Panc1 (cell line): ENCODE results near the gene ESRRG. TPM values are rescaled to one million over a fixed set of nuclear protein-coding genes. Genes with fewer than 3 reads are reported as not detected.

Experiments
- ATAC-seq: fragments of 200-7000 bp; cut with Tn5 transposase; 2 replicates; pipeline ENCODE4 v1.9.1; 2020; ENCODE audit warnings: mild to moderate bottlenecking, moderate library complexity
- BruUV-seq: library from RNA; stranded (reverse); fragments of 400-500 nt; replicated peaks from 2 replicates; lab custom pipeline; 2021; lab: Mats Ljungman, UMichigan
- CTCF ChIA-PET: fragments of 300-600 bp; sonication (Branson Sonifier 250); formaldehyde crosslinking; loops from one replicate; lab custom pipeline; 2022; ENCODE audit warnings: antibody characterized with exemption; lab: Charles Lee
- POLR2A ChIA-PET: fragments of 300-600 bp; sonication (Branson Sonifier 250); formaldehyde crosslinking; loops from one replicate; lab custom pipeline; 2022; ENCODE audit warnings: antibody characterized with exemption; lab: Charles Lee
- DNase-seq: peaks from one replicate; pipeline ENCODE4 v3.0.0-alpha.2; 2010; ENCODE audit warnings: low read depth, low spot score
- H3K27ac ChIP-seq: 2 replicates; pipeline ENCODE4 v1.5.1; 2011; ENCODE audit warnings: mild to moderate bottlenecking, low read length, inconsistent platforms
- H3K27me3 ChIP-seq: fragments of 200-500 bp; sonication (Bioruptor generic); 2 replicates; pipeline ENCODE4 v1.6.0; 2014; ENCODE audit warnings: low read length, inconsistent platforms; ENCODE audit not compliant: control insufficient read depth, insufficient read depth
- H3K36me3 ChIP-seq: fragments of 200-500 bp; sonication (Bioruptor generic); 2 replicates; pipeline ENCODE4 v1.5.1; 2014; ENCODE audit warnings: inconsistent platforms, mild to moderate bottlenecking, low read length, moderate library complexity; ENCODE audit not compliant: control insufficient read depth, insufficient read depth
- H3K4me1 ChIP-seq: 2 replicates; pipeline ENCODE4 v1.5.1; 2011; ENCODE audit warnings: inconsistent platforms, mild to moderate bottlenecking, low read length, moderate library complexity; ENCODE audit not compliant: control insufficient read depth, insufficient read depth
- H3K4me3 ChIP-seq, 2 experiments: 2 replicates each; pipeline ENCODE4 v1.5.1; 2011 to 2012; ENCODE audit warnings: low read depth in 2 of 2, low read length in 2 of 2, mild to moderate bottlenecking in 2 of 2, inconsistent platforms in 1 of 2, moderate library complexity in 1 of 2
- H3K9me3 ChIP-seq: fragments of 200-500 bp; sonication (Bioruptor generic); 2 replicates; pipeline ENCODE4 v1.5.1; 2014; ENCODE audit warnings: low read depth, mild to moderate bottlenecking, inconsistent platforms, low read length, moderate library complexity; ENCODE audit not compliant: control insufficient read depth, insufficient read depth
- POLR2AphosphoS5 ChIP-seq: IDR thresholded peaks from 2 replicates; pipeline ENCODE4 v1.6.1; 2012; ENCODE audit warnings: mild to moderate bottlenecking, low read depth, low read length, moderate library complexity
- REST ChIP-seq, 2 experiments: IDR thresholded peaks; 2 replicates each; pipeline ENCODE4 v1.6.1; 2011 to 2012; ENCODE audit warnings: low read depth in 2 of 2, control low read depth in 1 of 2, low read length in 1 of 2, mild to moderate bottlenecking in 1 of 2, moderate library complexity in 1 of 2; ENCODE audit not compliant: insufficient read depth in 1 of 2
- SIN3A ChIP-seq: IDR thresholded peaks from 2 replicates; pipeline ENCODE4 v1.6.1; 2012; ENCODE audit warnings: low read depth, mild to moderate bottlenecking, low read length, moderate library complexity, borderline replicate concordance; ENCODE audit not compliant: insufficient read depth
- TCF7L2 ChIP-seq: IDR thresholded peaks from 2 replicates; pipeline ENCODE4 v1.6.1; 2011; ENCODE audit warnings: mild to moderate bottlenecking, low read depth, low read length, inconsistent platforms
- in situ Hi-C: cut with HindIII; loops from 2 replicates; pipeline ENCODE4 v1.10.0; 2016; ENCODE audit warnings: low sequenced_read_pairs, low pct_unique_long_range_greater_than_20kb
- intact Hi-C: fragments of 100-400 bp; cut with micrococcal nuclease; formaldehyde crosslinking; loops from one replicate; pipeline ENCODE4 v1.10.0; 2022; ENCODE audit not compliant: unreplicated experiment
- total RNA-seq: library from RNA; stranded (reverse); gene quantifications from one replicate; pipeline ENCODE4 v1.2.1, GENCODE V29; 2021; ENCODE audit not compliant: unreplicated experiment
- TF ChIP-seq, protein P1 (sequence below): fragments of 450-650 bp; IDR thresholded peaks from 2 replicates; pipeline ENCODE4 v1.5.1; 2017; ENCODE audit warnings: mild to moderate bottlenecking

The ESRRG gene
- total RNA-seq, 1 experiment from 2014 or later = not detected

GRCh38 chr1:216521477-216521876 is 201.8 kb downstream of the ESRRG start:
- TF ChIP-seq, protein P1, sequence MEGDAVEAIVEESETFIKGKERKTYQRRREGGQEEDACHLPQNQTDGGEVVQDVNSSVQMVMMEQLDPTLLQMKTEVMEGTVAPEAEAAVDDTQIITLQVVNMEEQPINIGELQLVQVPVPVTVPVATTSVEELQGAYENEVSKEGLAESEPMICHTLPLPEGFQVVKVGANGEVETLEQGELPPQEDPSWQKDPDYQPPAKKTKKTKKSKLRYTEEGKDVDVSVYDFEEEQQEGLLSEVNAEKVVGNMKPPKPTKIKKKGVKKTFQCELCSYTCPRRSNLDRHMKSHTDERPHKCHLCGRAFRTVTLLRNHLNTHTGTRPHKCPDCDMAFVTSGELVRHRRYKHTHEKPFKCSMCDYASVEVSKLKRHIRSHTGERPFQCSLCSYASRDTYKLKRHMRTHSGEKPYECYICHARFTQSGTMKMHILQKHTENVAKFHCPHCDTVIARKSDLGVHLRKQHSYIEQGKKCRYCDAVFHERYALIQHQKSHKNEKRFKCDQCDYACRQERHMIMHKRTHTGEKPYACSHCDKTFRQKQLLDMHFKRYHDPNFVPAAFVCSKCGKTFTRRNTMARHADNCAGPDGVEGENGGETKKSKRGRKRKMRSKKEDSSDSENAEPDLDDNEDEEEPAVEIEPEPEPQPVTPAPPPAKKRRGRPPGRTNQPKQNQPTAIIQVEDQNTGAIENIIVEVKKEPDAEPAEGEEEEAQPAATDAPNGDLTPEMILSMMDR = no peak
- TF ChIP-seq REST (IDR thresholded peaks at IDR 0.05; ENCODE audit: insufficient read depth in 1 of 2, low read depth in 2 of 2, low read length in 1 of 2) (no peak), POLR2AphosphoS5 (no peak), SIN3A (no peak)
- H3K27ac ChIP-seq = no peak overlapping the region
- H3K27me3 ChIP-seq = no peaks in the 10 kb centered on the region
- no peaks in the 10 kb centered on the region for H3K36me3 ChIP-seq
- ChIA-PET CTCF (no interaction called here), POLR2A (no interaction called here)
- intact Hi-C loops = no loop called here
- no peak for DNase-seq
- BruUV-seq = no TSS peak
- H3K4me1 ChIP-seq = no peaks in the 10 kb centered on the region
- in situ Hi-C loops = no loop called here
- no peak overlapping the region for H3K4me3 ChIP-seq
- no peak for ATAC-seq
- no peaks in the 10 kb centered on the region for H3K9me3 ChIP-seq

GRCh38 chr1:216518844-216519627 is 204.2 kb downstream of the ESRRG start:
- in situ Hi-C loops = no loop called here
- intact Hi-C loops = no loop called here
- CTCF ChIA-PET = no interaction called here
- no peak overlapping the region for H3K4me3 ChIP-seq
- no peak for DNase-seq
- POLR2A ChIA-PET = interaction anchor here (0.6 kb wide), 1 partner anchor 843 kb away, joined by 3 read pairs; no protein-coding TSS in a partner anchor
- ATAC-seq = no peak
- no TSS peak for BruUV-seq
- no peaks in the 10 kb centered on the region for H3K4me1 ChIP-seq
- no peak overlapping the region for H3K27ac ChIP-seq
- no peaks in the 10 kb centered on the region for H3K9me3 ChIP-seq
- TF ChIP-seq REST (IDR thresholded peaks at IDR 0.05; ENCODE audit: insufficient read depth in 1 of 2, low read depth in 2 of 2, low read length in 1 of 2) (no peak), TCF7L2 (no peak), POLR2AphosphoS5 (no peak), SIN3A (no peak)
- TF ChIP-seq, protein P1 = no peak
- H3K36me3 ChIP-seq = no peaks in the 10 kb centered on the region
- H3K27me3 ChIP-seq = no peaks in the 10 kb centered on the region
